ENCODE measurements around the gene LPAR3. TPM values are rescaled to one million over a fixed set of nuclear protein-coding genes. Genes with fewer than 3 reads are reported as not detected.

The LPAR3 gene
- total and polyA plus RNA-seq, 9 donors = 0.05 to 0.50 (median 0.20) TPM

DNA sequence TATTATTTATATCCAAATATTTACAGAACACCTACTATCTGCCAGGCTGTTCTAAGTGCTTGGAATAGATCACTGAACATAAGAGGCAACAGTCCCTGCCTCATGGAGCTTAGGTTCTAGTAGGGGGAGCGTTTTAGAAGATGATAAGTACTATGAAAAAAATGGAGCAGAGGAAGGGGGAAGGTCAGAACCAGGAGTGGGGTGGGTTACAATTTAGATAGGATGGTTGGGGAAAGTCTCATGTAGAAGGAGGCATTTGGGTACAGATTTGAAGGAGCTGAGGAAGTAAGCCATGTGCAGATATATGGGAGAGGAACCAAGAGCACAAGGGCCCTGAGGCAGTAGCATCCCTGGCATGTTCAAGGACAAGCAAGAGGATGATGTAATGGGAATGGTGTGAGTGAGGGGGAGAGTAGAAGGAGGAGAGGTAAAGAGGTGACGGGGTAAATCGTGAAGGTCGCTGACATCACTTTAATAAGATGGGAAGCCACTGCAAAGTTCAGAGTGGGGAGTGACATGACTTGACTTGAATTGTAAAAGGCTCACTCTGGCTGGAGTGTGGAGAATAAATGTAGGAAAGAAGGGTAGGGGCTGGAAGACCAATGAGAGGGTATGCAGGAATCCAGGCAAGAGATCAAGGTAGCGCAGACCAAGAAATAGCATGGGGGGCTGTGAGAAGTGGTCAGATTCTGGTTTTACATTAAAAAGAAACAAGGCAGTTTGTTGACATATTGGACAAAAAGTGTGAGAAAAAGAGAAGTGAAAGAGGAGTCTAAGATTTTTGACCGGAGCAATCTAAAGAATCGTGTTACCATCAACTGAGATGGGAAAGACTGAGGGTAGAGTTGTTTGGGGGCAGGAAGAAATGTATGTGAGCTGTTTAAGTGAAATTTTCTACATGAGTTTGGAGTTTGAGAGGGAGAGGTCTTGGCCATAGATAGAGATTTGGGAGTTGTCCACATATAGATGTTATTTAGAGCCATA, 92.6 kb downstream of the LPAR3 start:
- Histone ChIP-seq H3K27me3 (ENCODE audit: control insufficient read depth, insufficient read depth, low read length) (no peaks in the 10 kb centered on the region), H3K36me3 (ENCODE audit: control insufficient read depth, insufficient read depth, low read length) (no peaks in the 10 kb centered on the region), H3K27ac (ENCODE audit: low read length) (no peak overlapping the region), H3K4me1 (ENCODE audit: control insufficient read depth, insufficient read depth, low read length) (no peaks in the 10 kb centered on the region), H3K9me3 (replicated peaks; ENCODE audit: control insufficient read depth, low read depth, low read length) (no peaks in the 10 kb centered on the region), H3K4me3 (ENCODE audit: low read length) (no peak overlapping the region)
- no peak for DNase-seq
- WGBS (ENCODE audit: insufficient coverage) = 80% methylated on average over 7 of the region's 7 CpGs

DNA sequence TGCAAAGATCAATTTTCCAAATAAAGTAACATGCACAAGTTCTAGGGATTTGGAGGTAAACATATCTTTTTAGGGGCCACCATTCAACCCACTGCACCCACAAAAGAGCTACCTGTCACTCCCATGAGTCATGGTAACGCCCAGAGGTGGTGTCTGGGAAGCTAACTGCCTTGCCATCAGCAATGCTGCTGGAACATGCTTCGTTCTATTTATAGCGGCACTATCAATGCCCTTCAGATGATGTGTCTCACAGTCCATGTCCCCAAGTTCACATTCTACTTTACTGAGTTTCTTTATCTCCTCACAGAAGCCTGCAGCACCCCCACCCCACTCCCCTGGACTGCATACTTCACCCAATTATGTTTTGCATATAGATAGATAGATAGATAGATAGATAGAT, 95.4 kb downstream of the LPAR3 start:
- no peak for DNase-seq
- Histone ChIP-seq H3K27ac (ENCODE audit: low read length) (no peak overlapping the region), H3K9me3 (replicated peaks; ENCODE audit: control insufficient read depth, low read depth, low read length) (peaks cover 2% of the 10 kb centered on the region), H3K4me1 (ENCODE audit: control insufficient read depth, insufficient read depth, low read length) (no peaks in the 10 kb centered on the region), H3K4me3 (ENCODE audit: low read length) (no peak overlapping the region), H3K27me3 (ENCODE audit: control insufficient read depth, insufficient read depth, low read length) (no peaks in the 10 kb centered on the region), H3K36me3 (ENCODE audit: control insufficient read depth, insufficient read depth, low read length) (no peaks in the 10 kb centered on the region)
- 86% methylated on average over 1 of the region's 3 CpGs for WGBS (ENCODE audit: insufficient coverage)

DNA sequence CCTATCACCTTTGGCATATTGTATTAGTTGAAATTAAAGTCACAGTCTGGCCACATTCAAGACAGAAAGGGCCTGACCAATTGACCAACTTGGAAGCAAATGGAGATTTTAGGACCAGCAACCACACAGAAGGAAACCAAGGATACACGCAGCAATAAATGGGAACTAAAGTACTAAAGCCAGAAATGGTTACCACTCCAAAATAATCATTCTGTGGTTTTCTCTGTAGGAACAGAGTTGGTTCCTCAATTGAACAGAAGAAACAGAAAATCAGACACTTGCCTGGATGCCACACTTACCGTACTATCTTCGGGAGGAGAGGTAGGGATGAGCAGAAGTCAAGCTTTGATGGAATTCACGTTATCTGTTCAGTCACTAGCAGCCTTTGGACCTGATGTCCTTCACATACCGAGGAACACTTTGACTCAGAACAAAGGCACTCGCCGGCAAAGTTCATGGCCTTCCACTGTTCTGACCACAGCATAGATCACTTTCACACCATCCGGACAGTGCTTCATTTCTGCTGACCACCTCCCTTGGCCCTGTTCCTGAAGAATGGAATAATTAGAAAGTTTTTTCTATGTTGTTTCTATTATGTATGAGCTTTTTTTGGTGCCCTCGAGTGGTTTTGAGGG, 96.9 kb downstream of the LPAR3 start:
- no peaks in the 10 kb centered on the region for H3K4me1 ChIP-seq (ENCODE audit: control insufficient read depth, insufficient read depth, low read length)
- no peaks in the 10 kb centered on the region for H3K36me3 ChIP-seq (ENCODE audit: control insufficient read depth, insufficient read depth, low read length)
- WGBS (ENCODE audit: insufficient coverage) = 87% methylated on average over 3 of the region's 9 CpGs
- no peak overlapping the region for H3K27ac ChIP-seq (ENCODE audit: low read length)
- DNase-seq = no peak
- no peaks in the 10 kb centered on the region for H3K27me3 ChIP-seq (ENCODE audit: control insufficient read depth, insufficient read depth, low read length)
- peaks cover 4% of the 10 kb centered on the region for H3K9me3 ChIP-seq (replicated peaks; ENCODE audit: control insufficient read depth, low read depth, low read length)
- H3K4me3 ChIP-seq (ENCODE audit: low read length) = no peak overlapping the region

DNA sequence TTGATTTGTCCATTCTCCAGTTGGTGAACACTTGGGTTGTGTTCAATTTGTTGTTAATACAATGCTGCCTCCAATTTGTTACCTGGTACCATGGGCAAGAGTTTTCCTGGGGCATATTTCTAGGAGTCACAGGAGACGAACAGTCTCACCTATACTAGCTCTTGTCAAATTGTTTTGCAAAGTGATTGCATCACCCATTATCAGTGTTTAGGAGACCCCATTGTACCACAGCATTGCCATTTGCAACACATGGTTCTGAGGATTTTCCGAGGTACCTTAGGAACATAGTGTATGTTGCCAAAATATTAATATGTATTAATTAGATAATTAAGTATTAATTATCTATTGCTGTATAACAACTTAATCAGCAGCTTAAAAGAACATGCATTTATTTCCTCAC, 97.8 kb downstream of the LPAR3 start:
- H3K4me3 ChIP-seq (ENCODE audit: low read length) = no peak overlapping the region
- H3K36me3 ChIP-seq (ENCODE audit: control insufficient read depth, insufficient read depth, low read length) = no peaks in the 10 kb centered on the region
- no peak overlapping the region for H3K27ac ChIP-seq (ENCODE audit: low read length)
- H3K9me3 ChIP-seq (replicated peaks; ENCODE audit: control insufficient read depth, low read depth, low read length) = peaks cover 4% of the 10 kb centered on the region
- DNase-seq = no peak
- H3K27me3 ChIP-seq (ENCODE audit: control insufficient read depth, insufficient read depth, low read length) = no peaks in the 10 kb centered on the region
- no peaks in the 10 kb centered on the region for H3K4me1 ChIP-seq (ENCODE audit: control insufficient read depth, insufficient read depth, low read length)
- WGBS (ENCODE audit: insufficient coverage) = no CpG with 5 or more reads among the region's 2 CpGs

DNA sequence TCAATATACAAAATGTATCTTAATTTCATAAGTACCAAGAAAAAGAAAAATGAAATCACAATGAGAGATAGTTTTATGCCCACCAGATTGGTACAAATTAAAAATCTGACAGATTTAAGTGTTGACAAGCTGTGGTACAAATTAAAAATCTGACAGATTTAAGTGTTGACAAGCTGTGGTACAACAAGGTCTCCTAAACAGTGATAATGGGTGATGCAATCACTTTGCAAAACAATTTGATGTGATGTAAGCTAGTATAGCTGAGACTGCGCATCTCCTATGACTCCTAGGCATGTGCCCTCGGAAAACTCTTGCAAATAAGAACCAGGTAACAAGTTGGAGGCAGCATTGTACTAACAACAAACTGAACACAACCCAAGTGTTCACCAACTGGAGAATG, 100.6 kb downstream of the LPAR3 start:
- no peaks in the 10 kb centered on the region for H3K36me3 ChIP-seq (ENCODE audit: control insufficient read depth, insufficient read depth, low read length)
- DNase-seq = no peak
- no peaks in the 10 kb centered on the region for H3K4me1 ChIP-seq (ENCODE audit: control insufficient read depth, insufficient read depth, low read length)
- no CpG with 5 or more reads among the region's 2 CpGs for WGBS (ENCODE audit: insufficient coverage)
- no peak overlapping the region for H3K27ac ChIP-seq (ENCODE audit: low read length)
- peaks cover 4% of the 10 kb centered on the region for H3K9me3 ChIP-seq (replicated peaks; ENCODE audit: control insufficient read depth, low read depth, low read length)
- no peak overlapping the region for H3K4me3 ChIP-seq (ENCODE audit: low read length)
- peaks cover 2% of the 10 kb centered on the region for H3K27me3 ChIP-seq (ENCODE audit: control insufficient read depth, insufficient read depth, low read length)

DNA sequence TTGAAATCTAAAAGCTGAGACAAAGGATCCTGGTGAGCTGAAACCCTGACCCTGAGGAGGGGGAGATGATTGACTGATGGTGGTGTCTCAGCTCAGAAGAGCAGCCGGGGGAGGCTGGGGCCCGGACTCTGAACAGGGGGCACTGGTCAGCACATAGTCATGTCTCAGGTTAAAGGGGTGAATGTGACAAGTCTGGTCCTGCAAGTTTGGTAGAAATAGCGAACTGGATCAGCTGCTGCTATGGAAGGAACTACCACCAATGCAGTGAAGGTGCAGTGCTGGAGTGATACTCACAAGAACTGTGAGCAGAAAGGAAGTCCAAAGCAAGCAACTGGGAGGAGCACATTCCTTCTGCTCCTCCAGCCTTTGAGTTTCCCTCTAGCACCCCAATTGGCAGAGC, 104.0 kb downstream of the LPAR3 start:
- H3K36me3 ChIP-seq (ENCODE audit: control insufficient read depth, insufficient read depth, low read length) = no peaks in the 10 kb centered on the region
- no peak overlapping the region for H3K4me3 ChIP-seq (ENCODE audit: low read length)
- no peaks in the 10 kb centered on the region for H3K4me1 ChIP-seq (ENCODE audit: control insufficient read depth, insufficient read depth, low read length)
- H3K27ac ChIP-seq (ENCODE audit: low read length) = no peak overlapping the region
- H3K27me3 ChIP-seq (ENCODE audit: control insufficient read depth, insufficient read depth, low read length) = peaks cover 2% of the 10 kb centered on the region
- peaks cover 4% of the 10 kb centered on the region for H3K9me3 ChIP-seq (replicated peaks; ENCODE audit: control insufficient read depth, low read depth, low read length)
- DNase-seq = no peak
- 63% methylated on average over 3 of the region's 3 CpGs for WGBS (ENCODE audit: insufficient coverage)

DNA sequence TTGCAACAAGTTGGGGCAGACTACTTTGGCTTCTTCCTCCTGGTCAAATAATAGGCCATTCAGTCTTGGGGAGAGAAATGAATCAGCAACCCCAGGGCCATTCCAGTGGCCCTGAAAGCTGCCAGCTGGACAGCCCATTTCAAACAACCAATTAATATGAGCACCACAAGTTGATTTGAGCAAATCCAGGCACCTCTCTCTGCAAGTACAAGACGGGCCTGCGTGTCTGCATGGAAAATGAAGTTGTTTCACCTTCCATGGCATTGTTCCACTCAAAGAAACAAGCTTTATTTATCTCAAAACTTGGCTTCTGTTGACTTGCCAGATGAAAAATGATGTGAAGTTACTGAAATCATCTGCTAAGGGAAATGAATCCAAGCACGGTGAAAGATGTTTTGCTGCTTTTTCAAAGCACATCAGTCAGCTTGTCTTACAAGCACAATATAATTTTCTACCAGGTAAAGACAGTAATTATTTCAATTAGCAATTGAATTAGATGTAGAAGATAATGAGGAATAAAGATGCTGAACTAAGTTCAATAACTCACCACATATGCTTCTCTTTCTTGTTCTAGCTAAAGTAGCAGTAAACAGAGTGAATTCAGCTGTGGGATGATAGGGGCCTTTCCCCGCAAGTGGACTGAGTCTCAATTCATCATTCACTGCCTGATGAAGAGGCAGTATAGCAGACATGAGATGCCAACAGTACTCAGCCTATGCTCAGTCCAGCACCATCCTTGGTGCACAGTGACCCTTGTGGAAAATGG, 107.6 kb downstream of the LPAR3 start:
- H3K4me3 ChIP-seq (ENCODE audit: low read length) = no peak overlapping the region
- WGBS (ENCODE audit: insufficient coverage) = 80% methylated on average over 2 of the region's 4 CpGs
- no peaks in the 10 kb centered on the region for H3K36me3 ChIP-seq (ENCODE audit: control insufficient read depth, insufficient read depth, low read length)
- peaks cover 2% of the 10 kb centered on the region for H3K27me3 ChIP-seq (ENCODE audit: control insufficient read depth, insufficient read depth, low read length)
- H3K9me3 ChIP-seq (replicated peaks; ENCODE audit: control insufficient read depth, low read depth, low read length) = no peaks in the 10 kb centered on the region
- DNase-seq = no peak
- H3K4me1 ChIP-seq (ENCODE audit: control insufficient read depth, insufficient read depth, low read length) = no peaks in the 10 kb centered on the region
- no peak overlapping the region for H3K27ac ChIP-seq (ENCODE audit: low read length)

DNA sequence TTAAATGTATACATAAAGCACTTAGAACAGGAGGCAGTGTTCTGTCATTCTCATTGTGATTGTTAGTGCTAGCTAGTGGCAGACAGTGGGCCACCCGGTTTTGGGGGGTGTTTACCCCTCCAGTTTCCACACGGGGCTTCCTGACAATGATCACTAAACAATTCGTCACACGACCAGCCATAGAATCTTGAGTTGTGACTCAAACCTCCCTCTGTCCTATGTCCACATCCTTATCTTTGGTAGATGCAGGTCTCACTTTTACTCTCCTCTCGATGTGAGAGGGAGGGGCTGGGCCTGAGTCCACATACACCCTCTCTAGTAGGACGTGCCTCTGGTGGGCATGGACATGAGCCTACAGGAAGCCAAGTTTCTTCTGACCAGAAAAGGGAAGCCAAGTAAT, 110.1 kb downstream of the LPAR3 start:
- no peaks in the 10 kb centered on the region for H3K27me3 ChIP-seq (ENCODE audit: control insufficient read depth, insufficient read depth, low read length)
- H3K36me3 ChIP-seq (ENCODE audit: control insufficient read depth, insufficient read depth, low read length) = no peaks in the 10 kb centered on the region
- no peak overlapping the region for H3K4me3 ChIP-seq (ENCODE audit: low read length)
- no peak overlapping the region for H3K27ac ChIP-seq (ENCODE audit: low read length)
- no peak for DNase-seq
- no peaks in the 10 kb centered on the region for H3K9me3 ChIP-seq (replicated peaks; ENCODE audit: control insufficient read depth, low read depth, low read length)
- 20% methylated on average over 1 of the region's 6 CpGs for WGBS (ENCODE audit: insufficient coverage)
- H3K4me1 ChIP-seq (ENCODE audit: control insufficient read depth, insufficient read depth, low read length) = no peaks in the 10 kb centered on the region

DNA sequence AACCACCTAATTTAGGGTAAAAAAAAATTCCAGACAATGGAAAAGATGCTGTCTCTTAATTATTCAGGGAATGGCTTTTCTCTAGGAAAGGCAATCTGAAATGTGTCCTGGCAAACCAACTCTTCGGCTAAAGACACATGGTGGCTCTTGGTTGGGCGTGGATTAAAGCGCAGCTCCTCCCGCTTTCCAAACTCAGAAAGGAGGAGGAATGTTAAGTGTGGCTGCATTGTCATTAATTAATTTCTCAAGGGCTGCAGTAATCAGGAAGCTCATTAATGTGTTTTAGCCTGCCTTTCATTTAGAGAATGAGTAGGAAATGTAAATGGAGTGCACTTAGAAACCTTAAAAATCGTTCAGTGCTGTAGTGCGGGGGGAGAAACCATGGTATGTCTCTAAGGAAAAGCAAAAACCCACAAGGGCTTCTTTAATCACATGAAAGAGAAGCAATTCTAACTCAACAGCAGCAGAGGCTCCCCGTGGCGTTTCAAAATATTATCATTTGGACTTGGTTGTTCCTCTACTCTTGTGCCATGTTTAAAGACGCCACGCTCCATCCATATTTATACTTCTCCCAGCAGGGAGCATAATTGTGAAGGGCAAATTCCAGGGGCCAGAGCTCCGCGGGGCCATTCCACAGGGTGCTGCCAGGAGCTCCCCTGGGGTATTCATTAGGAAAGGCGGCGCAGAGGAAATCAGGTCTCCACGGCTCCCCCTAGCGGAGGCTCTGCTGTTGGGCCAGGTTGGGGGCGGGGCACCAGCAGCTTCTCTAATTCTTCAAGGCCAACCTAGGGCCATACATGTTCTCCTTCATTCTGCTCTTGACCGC, 110.8 kb downstream of the LPAR3 start:
- 59% methylated on average over 12 of the region's 18 CpGs for WGBS (ENCODE audit: insufficient coverage)
- DNase-seq = peak; percentile 16
- Histone ChIP-seq H3K36me3 (ENCODE audit: control insufficient read depth, insufficient read depth, low read length) (no peaks in the 10 kb centered on the region), H3K4me3 (ENCODE audit: low read length) (no peak overlapping the region), H3K27ac (ENCODE audit: low read length) (no peak overlapping the region), H3K27me3 (ENCODE audit: control insufficient read depth, insufficient read depth, low read length) (no peaks in the 10 kb centered on the region), H3K9me3 (replicated peaks; ENCODE audit: control insufficient read depth, low read depth, low read length) (no peaks in the 10 kb centered on the region), H3K4me1 (ENCODE audit: control insufficient read depth, insufficient read depth, low read length) (no peaks in the 10 kb centered on the region)
